HEK293 (cell line): Measurements from ENCODE around the gene UCP3.

Source experiments
- CTCF ChIA-PET: fragments of 350-600 bp; formaldehyde crosslinking; extraction: SDS; loops from one replicate; lab custom pipeline; 2021; ENCODE audit warnings: antibody characterized with exemption; lab: Yijun Ruan, JAX
- POLR2A ChIA-PET: fragments of 300-600 bp; formaldehyde crosslinking; extraction: SDS; loops from one replicate; lab custom pipeline; 2020; ENCODE audit warnings: antibody characterized with exemption, inconsistent platforms; lab: Yijun Ruan, JAX
- H3K27ac ChIP-seq: fragments of 200-500 bp; sonication (Bioruptor generic); 2 replicates; pipeline ENCODE4 v1.5.1; 2014; ENCODE audit warnings: low read depth, low read length, control low read depth, inconsistent platforms; ENCODE audit errors: extremely low read depth
- H3K36me3 ChIP-seq, 2 experiments: fragments of 200-500 bp in 1 of 2; sonication (Bioruptor generic) in 1 of 2; 1 replicate in 1 of 2; 2 replicates in 1 of 2; pipeline ENCODE4 v1.5.1; 2014 to 2017; ENCODE audit warnings: inconsistent platforms in 2 of 2, low read length in 2 of 2; ENCODE audit not compliant: control insufficient read depth in 2 of 2, insufficient read depth in 1 of 2
- H3K4me1 ChIP-seq: fragments of 200-500 bp; sonication (Bioruptor generic); 2 replicates; pipeline ENCODE4 v1.5.1; 2014; ENCODE audit warnings: mild to moderate bottlenecking, low read length, inconsistent platforms; ENCODE audit not compliant: control insufficient read depth, insufficient read depth
- H3K4me3 ChIP-seq: 2 replicates; pipeline ENCODE4 v1.5.1; 2011; ENCODE audit warnings: low read depth, mild to moderate bottlenecking, control low read depth, low read length, moderate library complexity
- H3K9me3 ChIP-seq: fragments of 200-500 bp; sonication (Bioruptor generic); 2 replicates; pipeline ENCODE4 v1.5.1; 2014; ENCODE audit warnings: low read depth, low read length, inconsistent platforms; ENCODE audit not compliant: control insufficient read depth, insufficient read depth
- HOXA7 ChIP-seq: sonication (generic); formaldehyde crosslinking; IDR thresholded peaks from 2 replicates; pipeline ENCODE4 v1.8.1; 2022; ENCODE audit warnings: missing genetic modification reagents, borderline replicate concordance
- IKZF3 ChIP-seq: fragments of 450-650 bp; IDR thresholded peaks from 2 replicates; pipeline ENCODE4 v1.5.0; 2018; ENCODE audit warnings: missing biosample characterization, mild to moderate bottlenecking, missing genetic modification characterization, moderate library complexity
- KLF8 ChIP-seq: fragments of 450-650 bp; formaldehyde crosslinking; IDR thresholded peaks from 2 replicates; pipeline ENCODE4 v1.5.1; 2016; ENCODE audit warnings: missing biosample characterization, missing genetic modification characterization
- MYNN ChIP-seq: fragments of 450-650 bp; formaldehyde crosslinking; IDR thresholded peaks from 2 replicates; pipeline ENCODE4 v1.5.1; 2016; ENCODE audit warnings: missing biosample characterization, missing genetic modification characterization, borderline replicate concordance
- PBX3 ChIP-seq: sonication (generic); formaldehyde crosslinking; IDR thresholded peaks from 2 replicates; pipeline ENCODE4 v1.8.1; 2022; ENCODE audit warnings: mild to moderate bottlenecking, moderate library complexity, missing genetic modification reagents
- REST ChIP-seq: fragments of 450-650 bp; formaldehyde crosslinking; IDR thresholded peaks from 2 replicates; pipeline ENCODE4 v1.5.1; 2016; ENCODE audit warnings: missing biosample characterization, missing genetic modification characterization
- SETDB1 ChIP-seq: IDR thresholded peaks from one replicate; pipeline ENCODE4 v1.6.1; 2017; ENCODE audit warnings: mild to moderate bottlenecking, low read length, moderate library complexity, mixed read lengths; ENCODE audit not compliant: insufficient read length
- TSHZ1 ChIP-seq: fragments of 450-650 bp; formaldehyde crosslinking; IDR thresholded peaks from 2 replicates; pipeline ENCODE4 v1.5.1; 2016; ENCODE audit warnings: missing biosample characterization, missing genetic modification characterization, borderline replicate concordance
- ZBTB17 ChIP-seq: fragments of 450-650 bp; formaldehyde crosslinking; IDR thresholded peaks from 2 replicates; pipeline ENCODE4 v1.5.1; 2016; ENCODE audit warnings: missing biosample characterization, missing genetic modification characterization
- ZBTB21 ChIP-seq: fragments of 450-650 bp; formaldehyde crosslinking; IDR thresholded peaks from 2 replicates; pipeline ENCODE4 v1.5.1; 2017; ENCODE audit warnings: missing biosample characterization, missing genetic modification characterization
- ZBTB8A ChIP-seq: fragments of 450-650 bp; formaldehyde crosslinking; IDR thresholded peaks from 2 replicates; pipeline ENCODE4 v1.5.1; 2016; ENCODE audit warnings: missing biosample characterization, missing genetic modification characterization
- ZNF18 ChIP-seq: fragments of 450-650 bp; formaldehyde crosslinking; IDR thresholded peaks from 2 replicates; pipeline ENCODE4 v1.5.1; 2016; ENCODE audit warnings: missing biosample characterization, missing genetic modification characterization
- ZNF19 ChIP-seq: fragments of 450-650 bp; formaldehyde crosslinking; IDR thresholded peaks from 2 replicates; pipeline ENCODE4; 2016; ENCODE audit warnings: missing biosample characterization, missing genetic modification characterization, low read depth
- ZNF324 ChIP-seq: fragments of 450-650 bp; formaldehyde crosslinking; IDR thresholded peaks from 2 replicates; pipeline ENCODE4 v1.5.1; 2016; ENCODE audit warnings: missing biosample characterization, missing genetic modification characterization
- ZNF362 ChIP-seq: fragments of 450-650 bp; formaldehyde crosslinking; IDR thresholded peaks from 2 replicates; pipeline ENCODE4 v1.5.1; 2016; ENCODE audit warnings: missing biosample characterization, missing genetic modification characterization
- ZNF48 ChIP-seq: fragments of 450-650 bp; formaldehyde crosslinking; IDR thresholded peaks from 2 replicates; pipeline ENCODE4 v1.5.1; 2016; ENCODE audit warnings: missing biosample characterization, missing genetic modification characterization
- ZNF610 ChIP-seq: fragments of 450-650 bp; formaldehyde crosslinking; IDR thresholded peaks from 2 replicates; pipeline ENCODE4 v1.5.1; 2016; ENCODE audit warnings: missing biosample characterization, missing genetic modification characterization, borderline replicate concordance
- ZNF624 ChIP-seq: fragments of 450-650 bp; formaldehyde crosslinking; IDR thresholded peaks from 2 replicates; pipeline ENCODE4 v1.5.1; 2017; ENCODE audit warnings: missing biosample characterization, missing genetic modification characterization
- ZNF639 ChIP-seq: fragments of 450-650 bp; formaldehyde crosslinking; IDR thresholded peaks from 2 replicates; pipeline ENCODE4 v1.5.1; 2016; ENCODE audit warnings: missing biosample characterization, missing genetic modification characterization
- ZNF776 ChIP-seq: fragments of 450-650 bp; formaldehyde crosslinking; IDR thresholded peaks from 2 replicates; pipeline ENCODE4 v1.5.0; 2017; ENCODE audit warnings: missing biosample characterization, missing genetic modification characterization, borderline replicate concordance

UCP3 gene

GRCh38 chr11:73965076-73965763, 43.7 kb downstream of the UCP3 start:
- TF ChIP-seq ZBTB8A (tag by site-specific recombination) (no peak), MYNN (tag by site-specific recombination) (no peak), ZNF776 (tag by site-specific recombination) (no peak), ZNF639 (no peak), ZNF610 (tag by site-specific recombination) (no peak), IKZF3 (tag by site-specific recombination) (no peak), KLF8 (tag by site-specific recombination) (no peak), ZNF19 (tag by site-specific recombination) (no peak), ZNF48 (no peak), HOXA7 (CRISPR knock-in tag) (no peak), ZBTB17 (tag by site-specific recombination) (no peak), SETDB1 (no peak), PBX3 (CRISPR knock-in tag) (no peak), ZBTB21 (tag by site-specific recombination) (no peak), ZNF362 (tag by site-specific recombination) (no peak), ZNF18 (tag by site-specific recombination) (no peak), ZNF324 (tag by site-specific recombination) (no peak), ZNF624 (no peak), TSHZ1 (tag by site-specific recombination) (no peak), REST (tag by site-specific recombination) (no peak)
- TF ChIP-seq, all 188 proteins: peak for 0
- ChIA-PET CTCF (interaction anchor here (0.7 to 2.0 kb wide), 7 partner anchors 15 to 480 kb away, joined by 3 to 8 read pairs (median 4); partner anchors contain the start of gene DNAJB13), POLR2A (no interaction called here)
- H3K4me3 ChIP-seq, result no peak overlapping the region
- H3K27ac ChIP-seq, result no peak overlapping the region
- H3K36me3 ChIP-seq, result no peaks in the 10 kb centered on the region
- H3K4me1 ChIP-seq, result no peaks in the 10 kb centered on the region
- H3K9me3 ChIP-seq, result no peaks in the 10 kb centered on the region
